ENCODE results near the gene ZNF595.
"Not testable (repeated sequence)": the region's sequence is repeated elsewhere in the genome, so short reads cannot be mapped to it uniquely, and the experiment has no call there.

DNA sequence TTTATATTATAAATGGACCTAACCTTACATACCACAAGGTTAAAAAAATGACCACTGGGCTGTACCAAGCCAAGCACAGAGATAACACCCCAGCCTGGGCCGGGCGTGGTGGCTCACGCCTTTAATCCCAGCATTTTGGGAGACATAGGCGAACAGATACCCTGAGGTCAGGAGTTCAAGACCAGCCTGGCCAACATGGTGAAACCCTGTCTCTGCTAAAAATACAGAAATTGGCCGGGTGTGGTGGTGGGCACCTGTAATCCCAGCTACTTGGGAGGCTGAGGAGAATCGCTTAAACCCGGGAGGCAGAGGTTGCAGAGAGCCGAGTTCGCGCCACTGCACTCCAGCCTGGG is 70.8 kb downstream of the ZNF595 start:
- TF ChIP-seq POLR2A, POLR2AphosphoS5 (IDR thresholded peaks at IDR 0.05): not testable (repeated sequence)
- TF ChIP-seq, protein P1, sequence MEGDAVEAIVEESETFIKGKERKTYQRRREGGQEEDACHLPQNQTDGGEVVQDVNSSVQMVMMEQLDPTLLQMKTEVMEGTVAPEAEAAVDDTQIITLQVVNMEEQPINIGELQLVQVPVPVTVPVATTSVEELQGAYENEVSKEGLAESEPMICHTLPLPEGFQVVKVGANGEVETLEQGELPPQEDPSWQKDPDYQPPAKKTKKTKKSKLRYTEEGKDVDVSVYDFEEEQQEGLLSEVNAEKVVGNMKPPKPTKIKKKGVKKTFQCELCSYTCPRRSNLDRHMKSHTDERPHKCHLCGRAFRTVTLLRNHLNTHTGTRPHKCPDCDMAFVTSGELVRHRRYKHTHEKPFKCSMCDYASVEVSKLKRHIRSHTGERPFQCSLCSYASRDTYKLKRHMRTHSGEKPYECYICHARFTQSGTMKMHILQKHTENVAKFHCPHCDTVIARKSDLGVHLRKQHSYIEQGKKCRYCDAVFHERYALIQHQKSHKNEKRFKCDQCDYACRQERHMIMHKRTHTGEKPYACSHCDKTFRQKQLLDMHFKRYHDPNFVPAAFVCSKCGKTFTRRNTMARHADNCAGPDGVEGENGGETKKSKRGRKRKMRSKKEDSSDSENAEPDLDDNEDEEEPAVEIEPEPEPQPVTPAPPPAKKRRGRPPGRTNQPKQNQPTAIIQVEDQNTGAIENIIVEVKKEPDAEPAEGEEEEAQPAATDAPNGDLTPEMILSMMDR (IDR thresholded peaks at IDR 0.05) = not testable (repeated sequence)

Data from prostate gland (tissue), 2 donors.